SK-N-SH (cell line): ENCODE results near the gene PAK3. TPM values are rescaled to one million over a fixed set of nuclear protein-coding genes. Genes with fewer than 3 reads are reported as not detected.

ENCODE experiments used
- CTCF ChIA-PET: fragments of 300-600, 350-600 bp; formaldehyde crosslinking; extraction: SDS; loops from one replicate; lab custom pipeline; 2021; lab: Yijun Ruan, JAX
- POLR2A ChIA-PET: fragments of 350-600 bp; sonication (Branson Sonifier 250); formaldehyde crosslinking; extraction: SDS; loops from one replicate; lab custom pipeline; 2020; ENCODE audit warnings: antibody characterized with exemption, inconsistent platforms; lab: Yijun Ruan, JAX
- DNase-seq: peaks from one replicate; pipeline ENCODE4 v3.0.0; 2012
- H2AFZ ChIP-seq: fragments of 200-600 bp; sonication (generic); 2 replicates; pipeline ENCODE4 v1.8.1; 2016; ENCODE audit warnings: antibody characterized with exemption, mild to moderate bottlenecking, low read depth
- H3F3A ChIP-seq: fragments of 200-600 bp; sonication (generic); replicated peaks from 2 replicates; pipeline ENCODE3; 2016; ENCODE audit warnings: antibody characterized with exemption, mild to moderate bottlenecking; ENCODE audit not compliant: insufficient read depth
- H3K27ac ChIP-seq, 2 experiments: fragments of 200-500 bp in 1 of 2; fragments of 200-600 bp in 1 of 2; sonication (Bioruptor generic) in 1 of 2; sonication (generic), shearing (Covaris generic) in 1 of 2; 2 replicates each; pipeline versions ENCODE4 v1.5.1 to v1.6.1; 2014 to 2016; ENCODE audit warnings: low read depth in 2 of 2, inconsistent platforms in 1 of 2, low read length in 1 of 2, mild to moderate bottlenecking in 1 of 2, mixed read lengths in 1 of 2
- H3K27me3 ChIP-seq: fragments of 200-600 bp; sonication (generic), shearing (Covaris generic); 2 replicates; pipeline ENCODE4 v1.6.1; 2016; ENCODE audit warnings: mixed run types; ENCODE audit not compliant: insufficient read depth
- H3K36me3 ChIP-seq, 2 experiments: fragments of 200-500 bp in 1 of 2; fragments of 200-600 bp in 1 of 2; sonication (Bioruptor generic) in 1 of 2; sonication (generic) in 1 of 2; replicated peaks in 1 of 2; 2 replicates each; pipeline versions ENCODE3 to v1.5.1; 2014 to 2016; ENCODE audit warnings: low read length in 1 of 2, mild to moderate bottlenecking in 1 of 2; ENCODE audit not compliant: insufficient read depth in 2 of 2, control insufficient read depth in 1 of 2
- H3K4me1 ChIP-seq, 2 experiments: fragments of 200-500 bp in 1 of 2; fragments of 200-600 bp in 1 of 2; sonication (Bioruptor generic) in 1 of 2; sonication (generic), shearing (Covaris generic) in 1 of 2; 2 replicates each; pipeline versions ENCODE4 v1.5.1 to v1.6.1; 2014 to 2016; ENCODE audit warnings: low read depth in 1 of 2, low read length in 1 of 2, mixed run types in 1 of 2; ENCODE audit not compliant: insufficient read depth in 2 of 2, control insufficient read depth in 1 of 2
- H3K4me2 ChIP-seq: fragments of 200-600 bp; sonication (generic), shearing (Covaris generic); 2 replicates; pipeline ENCODE4 v1.6.1; 2017; ENCODE audit warnings: mixed run types
- H3K4me3 ChIP-seq, 2 experiments: fragments of 200-500 bp in 1 of 2; fragments of 200-600 bp in 1 of 2; sonication (Bioruptor generic) in 1 of 2; sonication (generic), shearing (Covaris generic) in 1 of 2; 2 replicates each; pipeline versions ENCODE4 v1.5.1 to v1.8.1; 2014 to 2016; ENCODE audit warnings: low read depth in 2 of 2, inconsistent platforms in 1 of 2, low read length in 1 of 2, mild to moderate bottlenecking in 1 of 2, mixed read lengths in 1 of 2, moderate library complexity in 1 of 2
- H3K79me2 ChIP-seq: fragments of 200-600 bp; sonication (generic); 2 replicates; pipeline ENCODE4 v1.8.1; 2017; ENCODE audit warnings: mild to moderate bottlenecking; ENCODE audit not compliant: insufficient read depth
- H3K9ac ChIP-seq: fragments of 200-600 bp; sonication (generic); 2 replicates; pipeline ENCODE4 v1.6.1; 2017; ENCODE audit warnings: mixed run types
- H3K9me2 ChIP-seq: fragments of 200-600 bp; sonication (generic); 2 replicates; pipeline ENCODE4 v1.6.1; 2017; ENCODE audit warnings: mixed run types
- H3K9me3 ChIP-seq: fragments of 200-600 bp; sonication (generic); 2 replicates; pipeline ENCODE4 v1.6.1; 2017; ENCODE audit warnings: mixed run types, mild to moderate bottlenecking, moderate library complexity
- H4K20me1 ChIP-seq: fragments of 200-600 bp; sonication (generic); 2 replicates; pipeline ENCODE4 v1.6.1; 2017; ENCODE audit warnings: mild to moderate bottlenecking, mixed run types; ENCODE audit not compliant: insufficient read depth
- EP300 ChIP-seq, 2 experiments: IDR thresholded peaks; 2 replicates each; pipeline versions ENCODE4 v1.4.0 to v1.6.1; 2012; ENCODE audit warnings: borderline replicate concordance in 1 of 2, low read depth in 1 of 2, low read length in 1 of 2
- EZH2phosphoT487 ChIP-seq: fragments of 200-600 bp; sonication (generic); IDR thresholded peaks from 2 replicates; pipeline ENCODE4 v1.6.1; 2017; ENCODE audit warnings: low read depth, mixed run types, mild to moderate bottlenecking, antibody characterized with exemption, moderate library complexity, borderline replicate concordance
- FOSL2 ChIP-seq: IDR thresholded peaks from 2 replicates; pipeline ENCODE4 v1.4.0; 2012; ENCODE audit warnings: low read depth, mild to moderate bottlenecking, moderate library complexity, borderline replicate concordance
- FOXM1 ChIP-seq: IDR thresholded peaks from 2 replicates; pipeline ENCODE4 v1.4.0; 2012; ENCODE audit warnings: low read depth, mild to moderate bottlenecking
- GATA2 ChIP-seq: sonication (generic); formaldehyde crosslinking; IDR thresholded peaks from 2 replicates; pipeline ENCODE4 v1.5.0; 2020; ENCODE audit warnings: mild to moderate bottlenecking, missing genetic modification reagents
- JUND ChIP-seq: IDR thresholded peaks from 2 replicates; pipeline ENCODE4 v1.4.0; 2012
- MEF2A ChIP-seq: IDR thresholded peaks from 2 replicates; pipeline ENCODE4 v1.4.0; 2012; ENCODE audit warnings: low read depth, borderline replicate concordance
- MXI1 ChIP-seq: IDR thresholded peaks from 2 replicates; pipeline ENCODE4 v1.6.1; 2012; ENCODE audit warnings: mild to moderate bottlenecking, low read depth, low read length, improper control_type of control experiment
- NFIC ChIP-seq: IDR thresholded peaks from 2 replicates; pipeline ENCODE4 v1.4.0; 2012; ENCODE audit warnings: borderline replicate concordance
- POLR2AphosphoS5 ChIP-seq: IDR thresholded peaks from 2 replicates; pipeline ENCODE4 v1.6.1; 2012; ENCODE audit warnings: low read depth, low read length
- RCOR1 ChIP-seq: fragments of 150-350 bp; IDR thresholded peaks from 2 replicates; pipeline ENCODE4 v1.6.1; 2017; ENCODE audit warnings: antibody characterized with exemption, low read length
- RFX5 ChIP-seq: IDR thresholded peaks from 2 replicates; pipeline ENCODE4 v1.6.1; 2012; ENCODE audit warnings: mild to moderate bottlenecking, improper control_type of control experiment, low read length
- SIN3A ChIP-seq: IDR thresholded peaks from 2 replicates; pipeline ENCODE4 v1.6.1; 2012; ENCODE audit warnings: low read depth, mild to moderate bottlenecking, low read length, moderate library complexity, borderline replicate concordance
- TCF12 ChIP-seq: IDR thresholded peaks from 2 replicates; pipeline ENCODE4 v1.4.0; 2012
- USF1 ChIP-seq: IDR thresholded peaks from 2 replicates; pipeline ENCODE4 v1.4.0; 2012; ENCODE audit warnings: low read depth, borderline replicate concordance
- WGBS: methylation state at CpG from one replicate; pipeline ENCODE4 v1.1.6; 2017; ENCODE audit warnings: low lambda C conversion rate; 5-methylcytosine and 5-hydroxymethylcytosine counted together
- polyA plus RNA-seq, 3 experiments: library from polyadenylated mRNA; depleted of rRNA; stranded (reverse); fragments of >200 nt; gene quantifications; 2 replicates each; pipeline ENCODE4 v1.2.3, GENCODE V29; 2012
- TF ChIP-seq, protein P1 (sequence below): IDR thresholded peaks from 2 replicates; pipeline ENCODE4 v1.6.1; 2012; ENCODE audit warnings: mild to moderate bottlenecking, low read depth, low read length, moderate library complexity
- TF ChIP-seq, protein P2 (sequence below): IDR thresholded peaks from 2 replicates; pipeline ENCODE4; 2012

The PAK3 gene
- polyA plus RNA-seq, 1 of the 3 experiments (the other 2 are of a cell fraction), result 0.23 TPM

DNA sequence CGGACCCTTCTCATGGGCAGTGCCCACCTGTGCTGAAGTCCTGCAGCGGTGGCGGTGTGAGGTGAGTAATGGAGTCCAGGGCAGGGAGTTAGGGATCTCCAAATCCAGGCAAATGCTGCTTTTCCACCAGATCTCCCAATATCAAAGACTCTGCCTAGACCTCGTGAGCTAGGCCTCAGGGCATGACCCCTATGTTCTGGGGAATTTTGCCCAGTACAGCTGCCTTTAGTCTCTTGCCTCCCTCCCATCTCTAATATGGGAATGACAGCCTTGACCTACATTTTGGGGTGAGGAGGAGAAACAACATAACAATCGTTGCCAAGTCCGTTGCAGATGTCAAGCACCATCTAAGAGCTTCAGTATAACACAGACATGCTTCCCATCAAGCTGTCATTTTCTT is 7.3 kb downstream of the PAK3 start:
- Histone ChIP-seq H3K27ac (no peak overlapping the region), H3K9me3 (no peaks in the 10 kb centered on the region), H3K36me3 (no peaks in the 10 kb centered on the region), H3K4me2 (no peak overlapping the region), H3K9ac (no peak overlapping the region), H3K4me3 (no peak overlapping the region), H4K20me1 (no peaks in the 10 kb centered on the region), H3F3A (no peaks in the 10 kb centered on the region), H2AFZ (no peak overlapping the region), H3K4me1 (peaks cover 0 to 9% of the 10 kb centered on the region in 2 experiments; a peak in 1 of 4 replicates), H3K9me2 (no peaks in the 10 kb centered on the region), H3K27me3 (0 out of 2 replicates have a peak, but pooled peaks cover 7% of the 10 kb centered on the region), H3K79me2 (no peaks in the 10 kb centered on the region)
- CTCF ChIA-PET, result interaction anchor here (0.7 to 2.8 kb wide), 3 partner anchors 65 to 250 kb away, joined by 3 to 6 read pairs (median 5); no protein-coding TSS in a partner anchor
- 45% methylated on average over 3 of the region's 6 CpGs for WGBS
- TF ChIP-seq FOSL2 (no peak), EP300 (IDR thresholded peaks at IDR 0.05; ENCODE audit: borderline replicate concordance in 1 of 2, low read depth in 1 of 2, low read length in 1 of 2) (no peak), POLR2AphosphoS5 (no peak), RCOR1 (no peak), FOXM1 (no peak), GATA2 (no peak), TCF12 (no peak), EZH2phosphoT487 (no peak), MXI1 (no peak), RFX5 (no peak), JUND (no peak), SIN3A (no peak), USF1 (no peak), MEF2A (no peak), NFIC (no peak)
- TF ChIP-seq, protein P1, sequence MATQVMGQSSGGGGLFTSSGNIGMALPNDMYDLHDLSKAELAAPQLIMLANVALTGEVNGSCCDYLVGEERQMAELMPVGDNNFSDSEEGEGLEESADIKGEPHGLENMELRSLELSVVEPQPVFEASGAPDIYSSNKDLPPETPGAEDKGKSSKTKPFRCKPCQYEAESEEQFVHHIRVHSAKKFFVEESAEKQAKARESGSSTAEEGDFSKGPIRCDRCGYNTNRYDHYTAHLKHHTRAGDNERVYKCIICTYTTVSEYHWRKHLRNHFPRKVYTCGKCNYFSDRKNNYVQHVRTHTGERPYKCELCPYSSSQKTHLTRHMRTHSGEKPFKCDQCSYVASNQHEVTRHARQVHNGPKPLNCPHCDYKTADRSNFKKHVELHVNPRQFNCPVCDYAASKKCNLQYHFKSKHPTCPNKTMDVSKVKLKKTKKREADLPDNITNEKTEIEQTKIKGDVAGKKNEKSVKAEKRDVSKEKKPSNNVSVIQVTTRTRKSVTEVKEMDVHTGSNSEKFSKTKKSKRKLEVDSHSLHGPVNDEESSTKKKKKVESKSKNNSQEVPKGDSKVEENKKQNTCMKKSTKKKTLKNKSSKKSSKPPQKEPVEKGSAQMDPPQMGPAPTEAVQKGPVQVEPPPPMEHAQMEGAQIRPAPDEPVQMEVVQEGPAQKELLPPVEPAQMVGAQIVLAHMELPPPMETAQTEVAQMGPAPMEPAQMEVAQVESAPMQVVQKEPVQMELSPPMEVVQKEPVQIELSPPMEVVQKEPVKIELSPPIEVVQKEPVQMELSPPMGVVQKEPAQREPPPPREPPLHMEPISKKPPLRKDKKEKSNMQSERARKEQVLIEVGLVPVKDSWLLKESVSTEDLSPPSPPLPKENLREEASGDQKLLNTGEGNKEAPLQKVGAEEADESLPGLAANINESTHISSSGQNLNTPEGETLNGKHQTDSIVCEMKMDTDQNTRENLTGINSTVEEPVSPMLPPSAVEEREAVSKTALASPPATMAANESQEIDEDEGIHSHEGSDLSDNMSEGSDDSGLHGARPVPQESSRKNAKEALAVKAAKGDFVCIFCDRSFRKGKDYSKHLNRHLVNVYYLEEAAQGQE, result no peak
- TF ChIP-seq, protein P2, sequence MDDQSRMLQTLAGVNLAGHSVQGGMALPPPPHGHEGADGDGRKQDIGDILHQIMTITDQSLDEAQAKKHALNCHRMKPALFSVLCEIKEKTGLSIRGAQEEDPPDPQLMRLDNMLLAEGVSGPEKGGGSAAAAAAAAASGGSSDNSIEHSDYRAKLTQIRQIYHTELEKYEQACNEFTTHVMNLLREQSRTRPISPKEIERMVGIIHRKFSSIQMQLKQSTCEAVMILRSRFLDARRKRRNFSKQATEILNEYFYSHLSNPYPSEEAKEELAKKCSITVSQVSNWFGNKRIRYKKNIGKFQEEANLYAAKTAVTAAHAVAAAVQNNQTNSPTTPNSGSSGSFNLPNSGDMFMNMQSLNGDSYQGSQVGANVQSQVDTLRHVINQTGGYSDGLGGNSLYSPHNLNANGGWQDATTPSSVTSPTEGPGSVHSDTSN, result no peak
- DNase-seq, result no peak
- POLR2A ChIA-PET, result no interaction called here
